H1 (cell line): ENCODE data around the gene ZNF846. TPM values are rescaled to one million over a fixed set of nuclear protein-coding genes. Genes with fewer than 3 reads are reported as not detected.

Experiments
- CTCF ChIA-PET: fragments of 300-600 bp; sonication (Branson Sonifier 250); formaldehyde crosslinking; loops from one replicate; lab custom pipeline; 2021; ENCODE audit not compliant: partially characterized antibody; lab: Charles Lee
- POLR2A ChIA-PET: fragments of 300-600 bp; sonication (Branson Sonifier 250); formaldehyde crosslinking; loops from one replicate; lab custom pipeline; 2021; ENCODE audit warnings: inconsistent platforms; ENCODE audit not compliant: partially characterized antibody; lab: Charles Lee
- DNase-seq, 2 experiments: peaks; one replicate each; pipeline versions ENCODE4 v3.0.0 to v3.0.0-alpha.2; 2010 to 2022; ENCODE audit warnings: low spot score in 2 of 2, low read depth in 1 of 2, mixed read lengths in 1 of 2
- FAIRE-seq: peaks from 2 replicates; lab custom pipeline; 2011; peaks lifted over from hg19 to GRCh38; lab: Jason Lieb, UNC
- H2AFZ ChIP-seq: 2 replicates; pipeline ENCODE4 v1.8.1; 2012; ENCODE audit warnings: low read length, inconsistent platforms
- H2AK5ac ChIP-seq: 2 replicates; pipeline ENCODE4 v1.6.1; 2013; ENCODE audit warnings: low read depth, low read length
- H2BK120ac ChIP-seq: replicated peaks from 2 replicates; pipeline ENCODE3; 2013; ENCODE audit warnings: low read depth, low read length, inconsistent platforms
- H2BK12ac ChIP-seq: 2 replicates; pipeline ENCODE4 v1.6.1; 2013; ENCODE audit warnings: low read depth, low read length
- H2BK15ac ChIP-seq: 2 replicates; pipeline ENCODE4 v1.6.1; 2013; ENCODE audit warnings: low read length
- H2BK20ac ChIP-seq: 2 replicates; pipeline ENCODE4 v1.6.1; 2013; ENCODE audit warnings: low read length
- H2BK5ac ChIP-seq: 2 replicates; pipeline ENCODE4 v1.6.1; 2013; ENCODE audit warnings: low read depth, low read length
- H3K14ac ChIP-seq: 2 replicates; pipeline ENCODE4 v1.6.1; 2013; ENCODE audit warnings: inconsistent platforms; ENCODE audit not compliant: insufficient read length
- H3K18ac ChIP-seq: 2 replicates; pipeline ENCODE4 v1.6.1; 2013; ENCODE audit warnings: low read length; ENCODE audit errors: extremely low read depth
- H3K23ac ChIP-seq: 2 replicates; pipeline ENCODE4 v1.6.1; 2013; ENCODE audit warnings: inconsistent platforms; ENCODE audit not compliant: insufficient read length
- H3K23me2 ChIP-seq: 2 replicates; pipeline ENCODE4 v1.6.1; 2013; ENCODE audit warnings: low read depth, low read length
- H3K27ac ChIP-seq: 2 replicates; pipeline ENCODE4 v1.6.1; 2011; ENCODE audit warnings: low read depth, low read length, inconsistent platforms
- H3K27me3 ChIP-seq, 4 experiments: replicated peaks in 1 of 4; 1 replicate in 1 of 4; 2 replicates in 3 of 4; pipeline versions ENCODE4 v1.6.1 to v1.8.1; 2011 to 2013; ENCODE audit warnings: low read length in 3 of 4, mild to moderate bottlenecking in 3 of 4, inconsistent platforms in 2 of 4, mixed read lengths in 2 of 4, moderate library complexity in 1 of 4; ENCODE audit not compliant: control insufficient read depth in 3 of 4, insufficient read depth in 3 of 4; ENCODE audit errors: extremely low read depth in 1 of 4
- H3K36me3 ChIP-seq, 4 experiments: 2 replicates each; pipeline versions ENCODE4 v1.6.1 to v1.8.1; 2011 to 2013; ENCODE audit warnings: mild to moderate bottlenecking in 4 of 4, low read length in 3 of 4, moderate library complexity in 2 of 4, control low read depth in 1 of 4, inconsistent platforms in 1 of 4; ENCODE audit not compliant: insufficient read depth in 4 of 4, control insufficient read depth in 2 of 4
- H3K4ac ChIP-seq: replicated peaks from 2 replicates; pipeline ENCODE3; 2013; ENCODE audit warnings: low read length, low read depth, mixed read lengths, inconsistent platforms; ENCODE audit not compliant: insufficient read length
- H3K4me1 ChIP-seq, 4 experiments: replicated peaks in 1 of 4; 1 replicate in 1 of 4; 2 replicates in 3 of 4; pipeline versions ENCODE4 v1.6.1 to v1.8.1; 2011 to 2013; ENCODE audit warnings: low read length in 3 of 4, inconsistent platforms in 2 of 4, mixed read lengths in 1 of 4; ENCODE audit not compliant: insufficient read depth in 4 of 4, control insufficient read depth in 3 of 4
- H3K4me2 ChIP-seq, 2 experiments: 2 replicates each; pipeline versions ENCODE4 v1.6.1 to v1.8.1; 2011 to 2013; ENCODE audit warnings: low read depth in 2 of 2, low read length in 2 of 2, control low read depth in 1 of 2, inconsistent platforms in 1 of 2, mild to moderate bottlenecking in 1 of 2; ENCODE audit not compliant: insufficient read depth in 1 of 2
- H3K4me3 ChIP-seq, 4 experiments: fragments of 200-600, 300-600 bp in 1 of 4; sonication (generic), shearing (Covaris generic), sonication (Bioruptor Twin) in 1 of 4; 2 replicates each; pipeline versions ENCODE4 v1.5.1 to v1.8.1; 2011 to 2016; ENCODE audit warnings: low read length in 4 of 4, low read depth in 3 of 4, control low read depth in 2 of 4, inconsistent platforms in 2 of 4, mild to moderate bottlenecking in 2 of 4, mixed read lengths in 1 of 4, moderate library complexity in 1 of 4; ENCODE audit not compliant: insufficient read depth in 2 of 4; ENCODE audit errors: extremely low read depth in 1 of 4
- H3K56ac ChIP-seq: replicated peaks from 2 replicates; pipeline ENCODE3; 2013; ENCODE audit warnings: low read depth, mild to moderate bottlenecking, mixed read lengths, low read length, inconsistent platforms; ENCODE audit not compliant: insufficient read length
- H3K79me1 ChIP-seq: 2 replicates; pipeline ENCODE4 v1.6.1; 2013; ENCODE audit warnings: low read depth, low read length, control low read depth
- H3K79me2 ChIP-seq, 2 experiments: 2 replicates each; pipeline versions ENCODE4 v1.6.1 to v1.8.1; 2012 to 2013; ENCODE audit warnings: low read length in 2 of 2, mild to moderate bottlenecking in 2 of 2, inconsistent platforms in 1 of 2; ENCODE audit not compliant: insufficient read depth in 2 of 2, control insufficient read depth in 1 of 2
- H3K9ac ChIP-seq, 4 experiments: replicated peaks in 1 of 4; 1 replicate in 1 of 4; 2 replicates in 3 of 4; pipeline versions ENCODE4 v1.6.1 to v1.8.1; 2011 to 2013; ENCODE audit warnings: low read depth in 3 of 4, low read length in 3 of 4, control low read depth in 2 of 4, mild to moderate bottlenecking in 2 of 4, moderate library complexity in 2 of 4, inconsistent platforms in 1 of 4; ENCODE audit errors: extremely low read depth in 1 of 4
- H3K9me3 ChIP-seq, 2 experiments: 2 replicates each; pipeline versions ENCODE4 v1.6.1 to v1.8.1; 2012 to 2013; ENCODE audit warnings: mild to moderate bottlenecking in 2 of 2, moderate library complexity in 2 of 2, control low read depth in 1 of 2, inconsistent platforms in 1 of 2, low read depth in 1 of 2, low read length in 1 of 2, mixed read lengths in 1 of 2; ENCODE audit not compliant: insufficient read depth in 2 of 2
- H4K20me1 ChIP-seq, 2 experiments: replicated peaks in 1 of 2; 2 replicates each; pipeline versions ENCODE3 to v1.8.1; 2011 to 2013; ENCODE audit warnings: inconsistent platforms in 2 of 2, low read length in 2 of 2, mild to moderate bottlenecking in 1 of 2; ENCODE audit not compliant: insufficient read depth in 2 of 2, control insufficient read depth in 1 of 2
- H4K5ac ChIP-seq: 2 replicates; pipeline ENCODE4 v1.6.1; 2013; ENCODE audit warnings: low read length, low read depth, mixed read lengths, inconsistent platforms; ENCODE audit not compliant: insufficient read length
- H4K8ac ChIP-seq: 2 replicates; pipeline ENCODE4 v1.8.0; 2013; ENCODE audit warnings: mild to moderate bottlenecking, moderate library complexity, low read length, inconsistent platforms; ENCODE audit not compliant: insufficient read depth; ENCODE audit errors: extremely low read depth
- H4K91ac ChIP-seq: replicated peaks from 2 replicates; pipeline ENCODE3; 2013; ENCODE audit warnings: low read length, mixed read lengths, inconsistent platforms; ENCODE audit not compliant: insufficient read length
- RAD21 ChIP-seq, 2 experiments: IDR thresholded peaks in 1 of 2; conservative IDR thresholded peaks in 1 of 2; 2 replicates each; pipeline ENCODE4 v1.6.1; 2011; ENCODE audit warnings: low read depth in 2 of 2, low read length in 2 of 2, improper control_type of control experiment in 1 of 2, inconsistent platforms in 1 of 2, mild to moderate bottlenecking in 1 of 2, moderate library complexity in 1 of 2
- SP1 ChIP-seq: IDR thresholded peaks from 2 replicates; pipeline ENCODE4 v1.6.1; 2011; ENCODE audit warnings: low read depth, low read length
- WGBS, 2 experiments: shearing (Covaris generic) in 1 of 2; methylation state at CpG; one replicate each; pipeline versions ENCODE4 v1.1.6 to v1.1.7; 2013 to 2015; ENCODE audit warnings: low lambda C conversion rate in 2 of 2, mixed read lengths in 2 of 2, inconsistent platforms in 1 of 2, low coverage in 1 of 2, missing lambda C conversion rate in 1 of 2; ENCODE audit not compliant: insufficient replicate concordance in 2 of 2, insufficient coverage in 1 of 2, insufficient read length in 1 of 2; ENCODE audit errors: extremely low coverage in 1 of 2, missing lambda C conversion rate in 1 of 2; 5-methylcytosine and 5-hydroxymethylcytosine counted together
- polyA plus RNA-seq, 7 experiments: library from polyadenylated mRNA; depleted of rRNA in 3 of 7; stranded (reverse) in 5 of 7; unstranded in 2 of 7; fragments of >200 nt in 5 of 7; fragments of 200-250 nt in 2 of 7; gene quantifications; 1 replicate in 5 of 7; 2 replicates in 1 of 7; 4 replicates in 1 of 7; pipeline versions ENCODE4 v1.2.1 to v1.2.3, GENCODE V29; 2011 to 2013; ENCODE audit warnings: missing spikeins in 2 of 7, mixed read lengths in 2 of 7
- total RNA-seq: library from RNA; stranded (reverse); fragmentation: NEBNext Ultra II Directional; extraction: Animal tissue kit (Norgen Biotek cat#: 25700); gene quantifications from 2 replicates; pipeline ENCODE4 v1.2.1, GENCODE V29; 2021

ZNF846 gene
- total and polyA plus RNA-seq, 2 of the 8 experiments (the other 6 are each of a cell fraction or from before 2014, with no cell fraction given): 4.5 to 9.0 TPM

DNA sequence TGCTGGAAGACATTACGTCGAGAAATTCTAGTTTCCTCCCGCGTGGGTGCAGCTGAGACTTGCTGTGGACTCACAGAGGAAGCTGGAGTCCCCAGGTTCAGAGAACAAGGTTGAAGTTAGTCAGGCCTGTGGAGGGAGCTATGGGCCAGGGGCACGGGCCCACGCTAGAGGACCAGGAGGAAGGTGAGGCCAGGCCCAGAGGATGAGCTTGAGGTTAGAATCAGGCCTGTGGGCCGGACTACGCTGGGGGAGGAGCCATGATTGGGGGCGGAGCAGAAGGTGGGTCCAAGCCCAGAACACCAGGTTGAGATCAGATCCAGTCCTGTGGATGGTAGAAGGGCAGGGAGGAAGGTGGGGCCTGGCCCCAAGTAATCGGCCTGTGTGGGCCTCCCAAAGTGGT is 32.6 kb downstream of the ZNF846 start:
- Histone ChIP-seq H3K4ac (no peak overlapping the region), H2BK5ac (no peak overlapping the region), H3K9me3 (peaks cover 9 to 12% of the 10 kb centered on the region in 2 experiments; a peak in 2 of 4 replicates), H3K79me2 (no peaks in the 10 kb centered on the region), H3K27ac (no peak overlapping the region), H3K23me2 (no peaks in the 10 kb centered on the region), H3K79me1 (no peaks in the 10 kb centered on the region), H2AK5ac (no peak overlapping the region), H2BK120ac (no peak overlapping the region), H2BK12ac (no peak overlapping the region), H4K8ac (no peak overlapping the region), H3K18ac (no peak overlapping the region), H2BK15ac (no peak overlapping the region), H3K14ac (no peak overlapping the region), H3K9ac (no peak overlapping the region), H4K20me1 (no peaks in the 10 kb centered on the region), H4K91ac (no peak overlapping the region), H4K5ac (no peak overlapping the region), H3K4me2 (no peak overlapping the region), H2BK20ac (no peak overlapping the region), H2AFZ (no peak overlapping the region), H3K36me3 (no peaks in the 10 kb centered on the region), H3K56ac (no peak overlapping the region), H3K23ac (no peak overlapping the region), H3K4me3 (no peak overlapping the region), H3K27me3 (no peaks in the 10 kb centered on the region; a peak in 1 of 7 replicates), H3K4me1 (no peaks in the 10 kb centered on the region)
- POLR2A ChIA-PET: no interaction called here
- FAIRE-seq: no peak
- WGBS, 2 experiments: 91% methylated on average over 10 of the region's 10 CpGs; no CpG with 5 or more reads in 1 of the 2 experiments
- CTCF ChIA-PET: interaction anchor here (1.5 kb wide), 2 partner anchors 8 to 10 kb away, joined by 3 to 6 read pairs; no protein-coding TSS in a partner anchor
- DNase-seq: no peak
- TF ChIP-seq SP1 (no peak), RAD21 (IDR thresholded peaks at IDR 0.05 in 1 of 2, conservative IDR thresholded peaks at IDR 0.05 in 1 of 2; ENCODE audit: low read depth in 2 of 2, low read length in 2 of 2) (peak in 1 of 2 experiments; percentile 20; a peak in 1 of 4 replicates)
